HepG2 (cell line): Measurements from ENCODE around the gene VGLL4. TPM values are rescaled to one million over a fixed set of nuclear protein-coding genes. Genes with fewer than 3 reads are reported as not detected.

Experiments used
- AKAP8 ChIP-seq: sonication (generic); formaldehyde crosslinking; IDR thresholded peaks from 2 replicates; pipeline ENCODE4 v1.5.1; 2020; ENCODE audit warnings: mild to moderate bottlenecking, missing genetic modification reagents
- ARNT2 ChIP-seq: sonication (generic); formaldehyde crosslinking; IDR thresholded peaks from 2 replicates; pipeline ENCODE4 v1.8.0; 2022; ENCODE audit warnings: mild to moderate bottlenecking, low read depth, missing genetic modification reagents, moderate library complexity
- ASH2L ChIP-seq: fragments of 300-600, 200-600 bp; sonication (generic); IDR thresholded peaks from 2 replicates; pipeline ENCODE4 v1.7.0; 2017; ENCODE audit warnings: low read depth, mild to moderate bottlenecking, moderate library complexity, mixed read lengths, low read length; ENCODE audit not compliant: insufficient read length
- GABPA ChIP-seq, 2 experiments: IDR thresholded peaks; 2 replicates each; pipeline ENCODE4 v1.6.1; 2011 to 2016; ENCODE audit warnings: low read depth in 2 of 2, low read length in 1 of 2, missing biosample characterization in 1 of 2, missing genetic modification characterization in 1 of 2
- GFI1 ChIP-seq: sonication (generic); formaldehyde crosslinking; IDR thresholded peaks from 2 replicates; pipeline ENCODE4 v1.5.0; 2020; ENCODE audit warnings: missing genetic modification reagents, mild to moderate bottlenecking, borderline replicate concordance
- HNF1B ChIP-seq: sonication (generic); formaldehyde crosslinking; IDR thresholded peaks from 2 replicates; pipeline ENCODE4 v1.5.1; 2020; ENCODE audit warnings: mild to moderate bottlenecking, moderate library complexity, missing genetic modification reagents
- HOXA9 ChIP-seq: sonication (generic); formaldehyde crosslinking; IDR thresholded peaks from 2 replicates; pipeline ENCODE4 v1.8.1; 2022; ENCODE audit warnings: missing genetic modification reagents, mild to moderate bottlenecking, moderate library complexity, borderline replicate concordance
- NFATC3 ChIP-seq: sonication (generic); formaldehyde crosslinking; IDR thresholded peaks from 2 replicates; pipeline ENCODE4 v1.5.1; 2020; ENCODE audit warnings: mild to moderate bottlenecking, missing genetic modification reagents
- PAXIP1 ChIP-seq: sonication (generic); formaldehyde crosslinking; conservative IDR thresholded peaks from 2 replicates; pipeline ENCODE4 v1.4.0; 2020; ENCODE audit warnings: mild to moderate bottlenecking, missing genetic modification reagents, moderate library complexity
- PHF8 ChIP-seq: sonication (generic); formaldehyde crosslinking; IDR thresholded peaks from 2 replicates; pipeline ENCODE4 v1.5.0; 2020; ENCODE audit warnings: missing genetic modification reagents
- PPARG ChIP-seq: conservative IDR thresholded peaks from 2 replicates; pipeline ENCODE4 v1.6.1; 2016; ENCODE audit warnings: missing biosample characterization, missing genetic modification reagents
- PTBP1 ChIP-seq: fragments of 200-400 bp; formaldehyde crosslinking; IDR thresholded peaks from 2 replicates; pipeline ENCODE4 v1.6.1; 2018; ENCODE audit warnings: low read length, low read depth; ENCODE audit not compliant: poor library complexity, severe bottlenecking
- RFX3 ChIP-seq: IDR thresholded peaks from 2 replicates; pipeline ENCODE4 v1.6.1; 2016; ENCODE audit warnings: missing biosample characterization, missing genetic modification reagents
- SMARCE1 ChIP-seq: fragments of 450-650 bp; IDR thresholded peaks from 2 replicates; pipeline ENCODE4 v1.6.1; 2017; ENCODE audit warnings: borderline replicate concordance
- TOE1 ChIP-seq: sonication (generic); formaldehyde crosslinking; IDR thresholded peaks from 2 replicates; pipeline ENCODE4 v1.4.0; 2020; ENCODE audit warnings: mild to moderate bottlenecking, missing genetic modification reagents
- U2AF1 ChIP-seq: fragments of 200-400 bp; formaldehyde crosslinking; optimal IDR thresholded peaks from 2 replicates; pipeline ENCODE3; 2017; ENCODE audit warnings: mild to moderate bottlenecking, low read depth, low read length
- ZBTB21 ChIP-seq: sonication (generic); formaldehyde crosslinking; IDR thresholded peaks from 2 replicates; pipeline ENCODE4 v1.4.0; 2020; ENCODE audit warnings: missing genetic modification reagents
- ZBTB26 ChIP-seq: IDR thresholded peaks from 2 replicates; pipeline ENCODE4 v1.6.1; 2016; ENCODE audit warnings: missing compliant biosample characterization, missing genetic modification reagents, borderline replicate concordance
- ZNF329 ChIP-seq: sonication (generic); formaldehyde crosslinking; IDR thresholded peaks from 2 replicates; pipeline ENCODE4 v1.9.0; 2021; ENCODE audit warnings: low read depth, mild to moderate bottlenecking, missing genetic modification reagents
- ZNF777 ChIP-seq: sonication (generic); formaldehyde crosslinking; IDR thresholded peaks from 2 replicates; pipeline ENCODE4 v1.4.0; 2020; ENCODE audit warnings: missing genetic modification reagents
- ZUFSP ChIP-seq: sonication (generic); formaldehyde crosslinking; IDR thresholded peaks from 2 replicates; pipeline ENCODE4 v1.9.0; 2021; ENCODE audit warnings: missing genetic modification reagents, mild to moderate bottlenecking, borderline replicate concordance
- polyA plus RNA-seq, 8 experiments: library from polyadenylated mRNA; depleted of rRNA in 3 of 8; stranded (reverse) in 7 of 8; unstranded in 1 of 8; fragments of >200 nt; fragmentation: Illumina TruSeq in 4 of 8; extraction: Trizol in 4 of 8; gene quantifications; 2 replicates each; pipeline versions ENCODE4 v1.2.1 to v1.2.3, GENCODE V29; 2011 to 2016; ENCODE audit warnings: low read depth in 4 of 8, missing spikeins in 1 of 8, mixed read lengths in 1 of 8; ENCODE audit not compliant: insufficient read depth in 1 of 8
- total RNA-seq, 5 experiments: library from RNA; depleted of rRNA; stranded (reverse); fragments of >200 nt; fragmentation: Illumina TruSeq; extraction: Trizol; gene quantifications; 2 replicates each; pipeline ENCODE4 v1.2.3, GENCODE V29; 2016; ENCODE audit warnings: low read depth in 1 of 5
- TF ChIP-seq, protein P1 (sequence below): IDR thresholded peaks from 2 replicates; pipeline ENCODE4 v1.6.1; 2018; ENCODE audit warnings: missing genetic modification reagents, mild to moderate bottlenecking, missing compliant biosample characterization

The VGLL4 gene
- total and polyA plus RNA-seq, 2 of the 13 experiments (the other 11 are each of a cell fraction or from before 2014, with no cell fraction given), result 23.2 to 39.0 TPM

- TF ChIP-seq ARNT2 (CRISPR knock-in tag), result no peak
- TF ChIP-seq GFI1 (CRISPR knock-in tag), result peak; percentile 63
- no peak for TF ChIP-seq GABPA (IDR thresholded peaks at IDR 0.05; ENCODE audit: low read depth, low read length)
- no peak for TF ChIP-seq GABPA (CRISPR knock-in tag; IDR thresholded peaks at IDR 0.05; ENCODE audit: low read depth)
- no peak for TF ChIP-seq HOXA9
- TF ChIP-seq ZBTB26 (CRISPR knock-in tag), result no peak
- TF ChIP-seq SMARCE1, result no peak
- TF ChIP-seq ASH2L, result peak; percentile 83
- TF ChIP-seq RFX3 (CRISPR knock-in tag), result no peak
- no peak for TF ChIP-seq HNF1B (CRISPR knock-in tag)
- TF ChIP-seq PHF8 (CRISPR knock-in tag), result no peak
- TF ChIP-seq ZNF777 (CRISPR knock-in tag), result no peak
- TF ChIP-seq PTBP1, result no peak
- no peak for TF ChIP-seq AKAP8
- no peak for TF ChIP-seq ZNF329 (CRISPR knock-in tag)
- no peak for TF ChIP-seq ZUFSP (CRISPR knock-in tag)
- no peak for TF ChIP-seq ZBTB21 (CRISPR knock-in tag)
- TF ChIP-seq, protein P1, sequence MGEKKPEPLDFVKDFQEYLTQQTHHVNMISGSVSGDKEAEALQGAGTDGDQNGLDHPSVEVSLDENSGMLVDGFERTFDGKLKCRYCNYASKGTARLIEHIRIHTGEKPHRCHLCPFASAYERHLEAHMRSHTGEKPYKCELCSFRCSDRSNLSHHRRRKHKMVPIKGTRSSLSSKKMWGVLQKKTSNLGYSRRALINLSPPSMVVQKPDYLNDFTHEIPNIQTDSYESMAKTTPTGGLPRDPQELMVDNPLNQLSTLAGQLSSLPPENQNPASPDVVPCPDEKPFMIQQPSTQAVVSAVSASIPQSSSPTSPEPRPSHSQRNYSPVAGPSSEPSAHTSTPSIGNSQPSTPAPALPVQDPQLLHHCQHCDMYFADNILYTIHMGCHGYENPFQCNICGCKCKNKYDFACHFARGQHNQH (CRISPR knock-in tag), result peak; percentile 55; the same call in 1 of the 2 replicates
- TF ChIP-seq U2AF1, result no peak
- TF ChIP-seq NFATC3 (CRISPR knock-in tag), result no peak
- TF ChIP-seq PPARG (CRISPR knock-in tag), result no peak; the same call in 1 of the 2 replicates
- peak; percentile 83 for TF ChIP-seq PAXIP1 (CRISPR knock-in tag)
- no peak for TF ChIP-seq TOE1
Observed at GRCh38 chr3:11618904-11619303, 24.8 kb downstream of the VGLL4 start (continued).
